ENCODE measurements around the gene PRICKLE4. TPM values are rescaled to one million over a fixed set of nuclear protein-coding genes. Genes with fewer than 3 reads are reported as not detected.

Gene PRICKLE4
- total RNA-seq, 1 experiment from 2014 or later: not detected

DNA sequence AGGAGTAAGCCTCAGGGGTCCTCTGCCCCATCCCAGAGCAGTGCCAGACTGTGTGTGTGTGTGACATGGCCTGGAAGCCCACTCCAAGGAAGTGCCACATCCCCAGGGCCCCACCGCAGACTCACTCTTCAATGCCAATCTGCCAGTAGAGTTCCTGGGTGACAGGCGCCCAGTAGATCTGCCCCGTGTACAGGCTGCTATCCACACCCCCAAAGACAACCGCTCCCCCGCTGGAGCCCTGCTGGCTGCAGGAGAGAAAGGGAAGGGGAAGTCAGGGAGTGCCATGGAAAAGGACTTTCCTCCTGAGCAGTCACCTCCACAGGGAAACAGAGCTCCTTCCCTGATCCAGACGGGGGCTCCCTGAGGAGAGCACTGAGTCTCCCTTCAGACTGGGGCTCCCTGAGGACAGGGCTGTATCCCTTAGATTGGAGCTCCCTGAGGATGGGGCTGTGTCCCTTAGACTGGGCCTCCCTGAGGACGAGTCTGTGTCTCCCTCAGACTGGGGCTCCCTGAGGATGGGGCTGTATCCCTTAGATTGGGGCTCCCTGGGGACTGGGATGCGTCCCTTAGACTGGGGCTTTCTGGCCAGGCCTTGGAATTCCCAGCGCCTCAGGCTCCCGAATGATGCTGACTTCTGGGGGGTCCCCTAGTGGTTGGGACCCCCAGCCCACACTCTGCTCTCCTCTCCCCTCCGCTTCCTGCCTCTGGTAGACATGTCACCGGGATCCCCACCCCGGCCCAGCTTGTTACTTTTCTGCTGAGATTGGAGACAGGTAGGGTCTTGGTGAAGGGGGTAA is 40.0 kb upstream of the PRICKLE4 start:
- H3K9me3 ChIP-seq: no peaks in the 10 kb centered on the region
- no peaks in the 10 kb centered on the region for H3K27me3 ChIP-seq
- DNase-seq: no peak
- no peaks in the 10 kb centered on the region for H3K36me3 ChIP-seq
- no peak overlapping the region for H3K4me3 ChIP-seq

DNA sequence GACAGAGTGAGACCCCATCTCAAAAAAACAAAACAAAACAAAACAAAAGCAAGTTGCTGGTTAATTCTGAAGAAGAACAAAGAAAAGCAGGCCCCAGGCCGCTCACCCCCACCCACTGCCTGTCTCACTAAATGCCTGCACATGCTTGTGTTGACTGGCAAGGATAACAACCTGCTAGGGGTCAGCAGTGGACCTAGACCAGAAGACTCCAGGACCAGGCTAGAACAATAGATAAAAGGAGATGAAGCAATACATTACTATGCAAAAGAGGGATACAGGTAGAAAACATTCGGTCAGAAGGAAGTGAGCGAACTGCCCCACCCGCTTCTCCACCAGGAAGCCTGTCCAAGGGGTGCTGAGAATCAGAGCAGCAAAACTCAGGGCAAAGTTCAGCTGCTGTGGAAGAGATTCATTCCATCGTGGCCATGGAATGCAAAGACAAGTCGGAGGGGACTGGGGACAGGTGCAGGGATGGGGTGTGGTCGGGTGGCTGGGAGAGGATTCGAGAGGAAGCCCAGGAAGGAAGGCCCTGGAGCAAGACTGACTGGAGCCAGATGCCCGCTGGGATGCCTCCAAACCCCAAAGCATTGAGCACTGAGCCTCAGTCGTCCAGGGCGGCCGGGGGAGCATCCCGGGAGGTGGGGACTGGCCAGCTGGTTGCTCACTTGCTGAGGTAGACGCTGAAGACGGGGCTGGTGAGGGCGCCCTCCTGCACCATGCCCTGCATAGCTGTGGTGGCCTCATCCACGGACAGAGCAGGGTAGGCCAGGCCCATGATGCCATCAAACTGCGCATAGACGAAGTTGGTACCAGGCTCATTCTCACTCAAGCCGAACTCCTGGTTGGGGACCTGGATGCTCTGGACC is 38.7 kb upstream of the PRICKLE4 start:
- no peak for DNase-seq
- H3K36me3 ChIP-seq: no peaks in the 10 kb centered on the region
- no peaks in the 10 kb centered on the region for H3K9me3 ChIP-seq
- no peaks in the 10 kb centered on the region for H3K27me3 ChIP-seq
- H3K4me3 ChIP-seq: no peak overlapping the region

DNA sequence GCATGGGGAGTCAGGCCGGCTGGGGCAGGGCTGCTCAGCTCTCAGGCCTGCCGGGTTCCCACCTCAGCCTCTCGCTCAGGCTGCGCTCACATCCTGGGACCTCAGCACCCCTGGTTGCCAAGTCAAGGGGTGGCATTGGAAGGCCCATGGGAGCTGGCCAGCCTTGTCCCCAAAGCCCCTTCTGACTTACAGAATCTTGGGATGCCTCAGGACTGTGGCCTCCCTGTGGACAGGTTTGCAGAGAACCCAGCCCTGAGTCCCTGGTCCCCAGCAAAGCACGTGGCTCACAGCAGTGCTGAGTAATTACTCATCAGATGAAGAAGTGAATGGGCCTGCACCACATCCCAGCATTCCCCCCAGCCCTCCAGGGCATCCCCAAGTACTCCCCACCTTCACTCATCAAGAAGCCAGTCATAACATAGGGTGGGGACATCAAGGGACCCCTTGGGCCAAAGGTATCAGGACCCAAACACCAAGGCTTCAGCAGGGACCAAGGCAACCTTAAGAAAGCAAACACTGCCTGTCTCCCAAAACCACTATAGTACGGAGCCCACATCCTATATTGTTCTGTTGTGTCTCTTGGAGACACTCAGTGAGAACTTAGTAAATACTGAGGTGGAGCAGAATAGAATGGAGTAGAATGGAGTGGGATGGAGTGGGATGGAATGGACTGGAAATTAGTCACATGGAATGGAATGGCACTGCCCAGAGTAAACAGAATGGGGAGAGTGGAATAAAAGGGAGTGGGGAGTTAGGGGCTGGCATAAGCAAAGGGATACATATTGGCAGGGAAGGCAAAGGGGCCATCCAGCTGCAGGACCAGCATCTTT is 37.0 kb upstream of the PRICKLE4 start:
- H3K36me3 ChIP-seq: no peaks in the 10 kb centered on the region
- no peaks in the 10 kb centered on the region for H3K9me3 ChIP-seq
- H3K27me3 ChIP-seq: no peaks in the 10 kb centered on the region
- H3K4me3 ChIP-seq: no peak overlapping the region
- DNase-seq: no peak

DNA sequence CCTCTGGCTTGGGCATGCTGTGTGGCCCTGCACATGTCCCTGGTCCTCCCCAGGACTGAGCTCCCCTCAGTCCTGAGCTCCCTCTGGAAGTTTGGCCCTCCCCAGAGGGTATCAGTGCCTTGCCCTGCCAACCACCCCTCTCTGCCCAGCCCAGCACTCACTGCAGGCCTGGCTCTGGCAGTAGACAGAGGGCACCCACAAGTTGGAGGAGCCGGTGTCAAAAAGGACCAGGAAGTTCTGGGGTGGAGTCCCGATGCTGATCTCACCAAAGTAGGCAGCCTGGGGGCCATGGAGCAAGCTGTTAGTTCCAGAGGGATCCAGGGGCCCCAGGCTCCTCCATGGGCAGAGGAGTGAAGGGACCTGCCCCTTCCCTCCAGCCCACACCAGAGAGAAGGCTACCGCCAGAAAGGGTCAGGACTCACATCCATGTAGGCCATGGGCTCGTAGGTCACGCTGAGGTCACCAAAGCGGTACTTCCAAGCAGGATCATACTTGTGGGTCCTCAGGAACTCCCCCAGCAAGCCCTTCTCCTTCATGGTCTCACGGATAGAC is 36.3 kb upstream of the PRICKLE4 start:
- no peak for DNase-seq
- Histone ChIP-seq H3K36me3 (no peaks in the 10 kb centered on the region), H3K27me3 (no peaks in the 10 kb centered on the region), H3K9me3 (no peaks in the 10 kb centered on the region), H3K4me3 (no peak overlapping the region)

DNA sequence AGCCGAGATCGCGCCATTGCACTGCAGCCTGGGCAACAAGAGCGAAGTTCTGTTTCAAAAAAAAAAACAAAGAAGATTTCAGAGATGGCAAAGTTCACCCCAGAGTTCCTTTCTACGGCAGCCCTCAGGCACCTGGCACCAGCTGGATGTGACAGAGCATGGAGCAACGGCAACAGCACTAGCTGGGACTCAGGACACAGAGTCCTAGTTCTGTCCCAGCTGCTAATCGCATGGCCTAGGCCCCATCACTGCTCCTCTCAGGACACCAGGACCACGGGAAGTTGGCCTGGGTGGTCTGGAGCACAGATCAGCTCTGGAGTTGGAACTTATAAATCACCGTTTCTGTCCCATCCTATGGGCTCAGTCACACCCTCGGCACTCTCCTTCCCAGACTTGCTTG is 34.5 kb upstream of the PRICKLE4 start:
- H3K9me3 ChIP-seq: no peaks in the 10 kb centered on the region
- H3K4me3 ChIP-seq: no peak overlapping the region
- no peak for DNase-seq
- H3K36me3 ChIP-seq: no peaks in the 10 kb centered on the region
- H3K27me3 ChIP-seq: no peaks in the 10 kb centered on the region

DNA sequence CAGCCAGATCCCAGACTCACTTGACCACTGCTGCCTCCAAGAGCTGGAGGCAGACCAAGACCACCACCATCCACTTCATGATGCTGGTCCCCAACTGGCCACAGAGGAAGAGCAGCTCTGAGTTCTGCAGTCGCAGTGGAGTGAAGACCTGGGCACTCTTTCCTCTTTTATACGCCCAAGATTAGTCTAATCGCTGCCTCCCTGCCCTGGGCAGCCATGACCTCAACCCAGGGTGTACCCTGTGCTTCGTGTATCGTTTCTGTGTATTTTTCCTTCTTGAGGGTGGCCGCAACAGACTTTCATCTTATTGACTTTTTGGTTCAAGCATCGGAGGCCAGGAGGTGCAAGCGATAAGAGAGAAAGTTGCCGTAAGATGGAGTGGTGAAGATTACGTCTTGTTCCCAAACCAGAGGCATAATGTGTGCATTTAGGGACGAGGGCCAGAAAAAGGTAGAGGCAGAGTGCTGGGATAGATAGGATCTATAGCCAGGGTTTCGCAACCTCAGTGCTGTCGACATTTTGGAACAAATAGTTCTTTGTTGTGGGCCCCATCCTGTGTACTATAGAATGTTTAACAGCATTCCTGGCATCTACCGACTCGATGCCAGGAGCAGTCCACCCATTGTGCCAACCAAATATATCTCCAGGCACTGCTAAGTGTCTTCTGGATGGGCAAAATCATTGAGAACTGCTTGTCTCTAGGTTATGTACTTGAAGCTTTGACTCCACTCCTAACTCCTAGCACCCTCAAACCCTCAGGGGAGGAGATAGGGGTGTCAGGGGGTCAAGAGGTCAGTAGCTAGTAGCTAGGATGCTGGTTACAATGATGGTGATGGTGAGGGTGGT is 33.1 kb upstream of the PRICKLE4 start, which contains the start of gene PGC:
PGC (minus strand) TSS at position 142 of the 846 bp plus-strand sequence; CDS start at position 79, 63 bp downstream.
- H3K27me3 ChIP-seq: no peaks in the 10 kb centered on the region
- DNase-seq: no peak
- H3K36me3 ChIP-seq: no peaks in the 10 kb centered on the region
- H3K9me3 ChIP-seq: no peaks in the 10 kb centered on the region
- H3K4me3 ChIP-seq: no peak within 1 kb of the TSS

DNA sequence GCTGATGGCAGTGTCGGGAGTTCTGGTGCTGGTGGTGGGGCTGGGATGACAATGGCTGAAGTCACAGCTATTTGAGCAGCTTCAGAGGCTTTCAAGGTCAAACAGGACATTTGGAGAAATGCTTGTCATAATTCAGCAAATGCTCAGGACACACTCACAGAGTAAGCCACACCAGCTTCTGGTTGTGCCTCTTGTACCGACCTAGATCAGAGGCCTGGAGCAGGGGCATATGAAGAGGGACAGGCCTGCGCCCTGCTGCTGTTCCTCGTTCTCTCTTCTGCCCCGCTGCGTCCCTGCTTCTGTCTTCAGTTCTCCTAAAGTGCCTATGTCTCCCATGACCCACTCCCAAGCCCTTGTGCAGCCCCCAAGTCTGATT is 32.5 kb upstream of the PRICKLE4 start:
- Histone ChIP-seq H3K36me3 (no peaks in the 10 kb centered on the region), H3K4me3 (no peak overlapping the region), H3K9me3 (no peaks in the 10 kb centered on the region), H3K27me3 (no peaks in the 10 kb centered on the region)
- no peak for DNase-seq

DNA sequence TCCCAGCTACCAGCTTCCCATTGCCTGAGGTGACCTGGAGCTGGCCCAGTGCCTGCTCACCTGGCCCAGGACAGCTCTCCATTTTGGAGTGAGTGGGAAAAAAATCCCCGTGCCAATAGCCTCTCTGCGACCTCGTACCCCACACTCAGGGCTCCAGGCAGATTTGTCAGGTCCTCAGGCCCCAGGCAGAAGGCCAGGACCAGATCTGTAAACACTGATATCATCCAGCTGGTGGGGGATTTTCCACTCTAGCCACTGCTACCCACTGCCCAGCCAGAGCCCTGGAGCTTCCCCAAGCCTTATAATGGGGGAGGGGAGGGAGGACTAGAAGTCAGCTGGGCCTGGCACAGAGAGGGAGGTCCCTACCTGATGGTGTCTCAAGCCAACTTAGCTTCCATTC is 32.0 kb upstream of the PRICKLE4 start:
- DNase-seq: no peak
- Histone ChIP-seq H3K4me3 (no peak overlapping the region), H3K27me3 (no peaks in the 10 kb centered on the region)

DNA sequence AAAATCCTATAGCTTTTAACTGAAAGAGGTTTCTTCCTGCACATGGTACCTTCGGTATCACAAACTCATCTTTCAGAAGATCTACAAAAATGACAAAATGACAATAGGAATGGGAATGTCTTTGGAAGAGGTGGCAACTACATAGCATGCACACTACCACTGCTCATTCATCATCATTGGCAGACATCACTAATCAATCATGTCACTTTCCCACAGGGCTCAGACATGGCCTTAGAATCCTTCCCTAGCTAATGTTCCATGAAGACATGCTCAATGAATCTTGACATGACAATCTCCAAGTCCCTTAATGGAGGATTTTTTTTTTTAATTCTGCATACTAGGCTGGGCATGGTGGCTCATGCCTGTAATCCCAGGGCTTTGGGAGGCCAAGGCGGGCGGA is 30.2 kb upstream of the PRICKLE4 start:
- no peak for DNase-seq
- Histone ChIP-seq H3K9me3 (no peaks in the 10 kb centered on the region), H3K27me3 (no peaks in the 10 kb centered on the region), H3K36me3 (no peaks in the 10 kb centered on the region), H3K4me3 (no peak overlapping the region)

More for the DNA sequence above, 32.0 kb upstream of the PRICKLE4 start:
- Histone ChIP-seq H3K36me3 (no peaks in the 10 kb centered on the region), H3K9me3 (no peaks in the 10 kb centered on the region)

DNA sequence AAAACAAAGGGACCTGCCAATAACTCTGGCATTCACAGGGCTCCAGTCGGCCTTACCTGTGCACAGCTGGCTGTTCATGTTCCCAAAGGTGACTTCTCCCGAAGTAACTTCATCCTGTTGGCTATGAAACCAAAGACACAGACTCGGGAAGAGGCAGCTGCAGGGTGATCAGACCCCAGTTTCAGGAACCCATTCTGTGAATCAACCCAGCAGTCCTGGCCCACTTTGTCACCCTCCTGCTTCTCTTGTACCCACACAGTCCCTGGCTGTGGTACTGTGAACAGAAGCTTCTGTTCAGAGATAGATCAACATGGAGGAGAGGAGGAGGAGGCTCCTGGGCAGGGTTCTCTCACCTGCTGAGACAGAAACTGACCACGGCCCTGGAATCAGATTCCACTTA is 24.7 kb upstream of the PRICKLE4 start:
- no peak for DNase-seq
- Histone ChIP-seq H3K9me3 (no peaks in the 10 kb centered on the region), H3K4me3 (no peak overlapping the region)

DNA sequence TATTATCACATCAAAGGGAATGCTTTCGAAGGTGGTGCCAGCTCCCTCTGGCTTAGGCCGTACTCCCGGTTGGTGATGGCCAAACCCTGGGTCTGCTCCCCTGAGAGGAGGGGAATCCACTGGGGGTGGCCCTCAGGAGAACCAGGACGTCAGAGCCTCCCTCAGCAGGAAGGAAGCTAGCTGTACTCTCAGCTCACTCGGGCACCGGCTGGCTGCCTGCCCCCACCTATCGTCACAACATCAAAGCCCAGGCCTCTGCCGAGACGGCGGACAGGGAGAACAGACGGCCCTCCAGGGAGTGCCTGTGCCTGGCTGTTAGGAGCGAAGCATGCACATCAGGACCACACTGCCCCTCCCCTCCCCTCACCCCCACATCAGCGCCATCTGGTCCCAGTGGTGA is 24.2 kb upstream of the PRICKLE4 start:
- no peaks in the 10 kb centered on the region for H3K36me3 ChIP-seq
- H3K9me3 ChIP-seq: no peaks in the 10 kb centered on the region
- no peak overlapping the region for H3K4me3 ChIP-seq
- no peaks in the 10 kb centered on the region for H3K27me3 ChIP-seq
- no peak for DNase-seq

More for the DNA sequence above, 24.7 kb upstream of the PRICKLE4 start:
- H3K27me3 ChIP-seq: no peaks in the 10 kb centered on the region
- H3K36me3 ChIP-seq: no peaks in the 10 kb centered on the region

DNA sequence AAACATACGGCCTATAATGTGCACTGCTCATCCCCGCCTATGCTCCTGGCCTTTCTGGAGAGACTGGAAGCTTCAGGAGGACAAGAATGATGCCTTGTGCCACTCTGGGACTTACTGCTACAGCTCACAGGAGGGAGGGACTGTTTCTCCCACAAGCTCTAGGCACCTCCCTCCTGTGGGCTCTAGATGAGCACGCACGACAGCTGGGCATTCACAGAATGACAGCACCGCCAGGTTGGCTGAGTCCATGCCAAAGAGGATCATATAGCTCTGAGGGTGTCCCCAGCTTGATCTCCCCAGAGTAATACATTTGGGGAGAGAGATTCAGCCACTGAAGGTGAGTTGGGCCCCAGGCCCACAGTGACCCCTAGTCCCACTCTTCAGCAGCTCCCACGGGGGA is 23.3 kb upstream of the PRICKLE4 start:
- DNase-seq: no peak
- Histone ChIP-seq H3K4me3 (no peak overlapping the region), H3K9me3 (no peaks in the 10 kb centered on the region), H3K36me3 (no peaks in the 10 kb centered on the region), H3K27me3 (no peaks in the 10 kb centered on the region)

DNA sequence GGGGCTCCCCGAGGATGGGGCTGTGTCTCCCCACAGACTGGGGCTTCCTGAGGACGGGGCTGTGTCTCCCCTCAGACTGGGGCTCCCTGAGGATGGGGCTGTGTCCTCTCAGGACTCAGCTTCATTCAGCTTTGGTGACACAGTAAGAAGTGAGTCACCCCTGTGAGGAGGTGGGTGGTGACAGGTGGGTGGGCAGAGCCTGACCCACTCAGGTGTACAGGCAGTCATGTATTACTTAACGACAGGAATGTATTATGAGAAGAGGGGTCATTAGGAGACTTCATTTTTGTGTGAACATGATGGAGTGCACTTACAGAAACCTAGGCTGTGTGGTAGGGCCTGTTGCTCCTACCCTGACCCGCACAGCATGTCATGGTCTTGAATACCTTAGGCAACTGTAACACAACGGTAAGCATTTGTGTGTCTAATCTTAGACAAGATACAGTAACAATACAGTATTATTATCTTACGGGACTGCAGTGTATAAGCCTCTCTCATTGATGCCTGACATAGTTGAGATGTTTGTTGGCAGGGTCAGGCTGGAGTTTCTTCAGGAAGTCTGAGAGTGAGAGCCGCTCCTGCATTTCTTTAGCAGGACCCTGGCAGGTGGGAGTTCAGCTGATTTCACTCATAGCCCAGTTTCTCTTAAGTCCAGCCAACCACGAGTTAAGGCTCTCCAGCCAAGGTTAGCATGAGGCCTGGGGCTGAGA is 22.5 kb upstream of the PRICKLE4 start:
- no peak overlapping the region for H3K4me3 ChIP-seq
- no peaks in the 10 kb centered on the region for H3K36me3 ChIP-seq
- no peaks in the 10 kb centered on the region for H3K27me3 ChIP-seq
- no peak for DNase-seq
- no peaks in the 10 kb centered on the region for H3K9me3 ChIP-seq

DNA sequence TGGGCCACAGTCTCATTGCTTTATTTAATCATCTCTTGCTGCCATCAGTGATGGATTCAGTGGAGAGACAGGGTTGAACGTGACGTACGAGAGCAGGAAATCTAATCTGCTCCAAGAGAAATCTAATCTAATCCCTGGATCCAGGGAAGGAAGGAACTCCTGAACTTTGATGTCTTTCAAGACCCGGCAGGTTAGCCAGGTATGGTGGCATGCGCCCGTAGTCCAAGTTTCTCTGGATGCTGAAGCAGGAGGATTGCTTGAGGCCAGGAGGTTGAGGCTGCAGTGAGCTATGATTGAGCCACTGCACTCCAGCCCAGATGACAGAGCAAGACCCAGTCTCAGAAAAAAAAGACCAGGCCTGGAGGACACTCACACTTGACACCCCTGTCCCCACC is 21.9 kb upstream of the PRICKLE4 start:
- DNase-seq: no peak
- Histone ChIP-seq H3K9me3 (no peaks in the 10 kb centered on the region), H3K4me3 (no peak overlapping the region), H3K36me3 (no peaks in the 10 kb centered on the region), H3K27me3 (no peaks in the 10 kb centered on the region)

DNA sequence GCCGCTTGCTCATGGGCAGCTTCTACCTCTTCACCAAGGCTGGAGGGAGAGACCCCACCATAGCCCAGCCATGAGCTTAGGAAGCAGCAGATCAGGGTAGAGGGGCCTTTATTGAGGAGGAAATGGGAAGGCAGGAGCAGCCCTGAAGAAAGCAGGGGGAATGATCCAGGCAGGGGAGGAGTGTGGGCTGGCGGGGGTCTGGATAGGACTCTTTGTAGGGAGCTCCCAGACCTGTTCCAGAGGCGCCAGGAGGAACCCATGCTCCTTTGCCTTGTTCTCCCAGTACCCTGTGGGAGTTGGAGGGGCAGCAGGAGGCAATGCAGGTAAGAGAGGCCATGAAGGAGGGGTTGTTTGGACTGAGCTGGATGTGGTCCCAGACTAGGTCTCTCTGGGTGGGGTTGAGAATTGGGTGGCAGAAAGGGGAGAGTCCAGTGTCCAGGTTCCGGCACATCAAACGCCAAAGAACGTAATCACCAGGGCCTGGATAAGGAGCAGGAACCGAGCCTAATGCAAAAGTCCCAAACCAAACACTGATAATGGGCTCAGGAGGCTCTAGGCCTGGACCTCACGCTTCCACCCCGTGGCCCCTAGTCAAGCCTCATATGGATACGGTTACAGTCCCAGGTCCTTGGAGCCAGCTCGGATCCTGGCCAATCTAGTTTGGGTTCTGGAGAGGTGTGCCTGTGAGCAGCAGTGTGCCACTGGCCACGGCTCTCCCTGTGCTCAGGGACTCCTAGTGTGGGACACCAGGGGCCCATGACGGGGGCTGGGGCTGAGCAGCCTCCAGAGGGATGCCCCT is 21.3 kb upstream of the PRICKLE4 start:
- no peak for DNase-seq
- Histone ChIP-seq H3K36me3 (no peaks in the 10 kb centered on the region), H3K9me3 (no peaks in the 10 kb centered on the region), H3K4me3 (no peak overlapping the region), H3K27me3 (no peaks in the 10 kb centered on the region)
